H9 (cell line): Measurements from ENCODE around the gene WDR82. TPM values are rescaled to one million over a fixed set of nuclear protein-coding genes. Genes with fewer than 3 reads are reported as not detected.

ENCODE experiments used
- DNase-seq: peaks from one replicate; pipeline ENCODE4 v3.0.0-alpha.2; 2017
- H2AFZ ChIP-seq: one replicate; pipeline ENCODE4 v1.6.1; 2013; ENCODE audit warnings: mild to moderate bottlenecking, low read length, control low read depth, moderate library complexity
- H2AK5ac ChIP-seq: 2 replicates; pipeline ENCODE4 v1.6.1; 2013; ENCODE audit warnings: low read length, control low read depth, mixed read lengths; ENCODE audit not compliant: insufficient read length
- H2BK120ac ChIP-seq: one replicate; pipeline ENCODE4 v1.6.1; 2013; ENCODE audit warnings: low read depth, mild to moderate bottlenecking, low read length, control low read depth, inconsistent platforms; ENCODE audit not compliant: poor library complexity, severe bottlenecking
- H2BK12ac ChIP-seq: 2 replicates; pipeline ENCODE4 v1.6.1; 2013; ENCODE audit warnings: low read length, control low read depth, mixed read lengths, low read depth; ENCODE audit not compliant: insufficient read length
- H2BK15ac ChIP-seq: 2 replicates; pipeline ENCODE4 v1.6.1; 2013; ENCODE audit warnings: low read depth, low read length, control low read depth
- H2BK20ac ChIP-seq: one replicate; pipeline ENCODE4 v1.6.1; 2013; ENCODE audit warnings: low read depth, mild to moderate bottlenecking, low read length, control low read depth, inconsistent platforms; ENCODE audit not compliant: poor library complexity, severe bottlenecking
- H2BK5ac ChIP-seq: 2 replicates; pipeline ENCODE4 v1.6.1; 2013; ENCODE audit warnings: low read length, control low read depth, mixed read lengths; ENCODE audit not compliant: insufficient read length
- H3K14ac ChIP-seq: 2 replicates; pipeline ENCODE4 v1.6.1; 2013; ENCODE audit warnings: low read length, control low read depth; ENCODE audit not compliant: insufficient read depth
- H3K18ac ChIP-seq: 2 replicates; pipeline ENCODE4 v1.6.1; 2013; ENCODE audit warnings: low read depth, mild to moderate bottlenecking, mixed read lengths, low read length, control low read depth; ENCODE audit not compliant: insufficient read length
- H3K23ac ChIP-seq: 2 replicates; pipeline ENCODE4 v1.6.1; 2013; ENCODE audit warnings: low read length, control low read depth, mixed read lengths, low read depth; ENCODE audit not compliant: insufficient read length
- H3K23me2 ChIP-seq: 2 replicates; pipeline ENCODE4 v1.6.1; 2013; ENCODE audit warnings: low read depth, mild to moderate bottlenecking, mixed read lengths, low read length, control low read depth; ENCODE audit not compliant: insufficient read length, poor library complexity, severe bottlenecking
- H3K27ac ChIP-seq: 2 replicates; pipeline ENCODE4 v1.5.1; 2013; ENCODE audit warnings: low read length, control low read depth, mixed read lengths, low read depth; ENCODE audit not compliant: insufficient read length
- H3K27me3 ChIP-seq: 2 replicates; pipeline ENCODE4 v1.6.1; 2013; ENCODE audit warnings: low read length, control low read depth, inconsistent platforms; ENCODE audit not compliant: insufficient read depth
- H3K4ac ChIP-seq: 2 replicates; pipeline ENCODE4 v1.6.1; 2013; ENCODE audit warnings: low read depth, mild to moderate bottlenecking, control low read depth, inconsistent platforms, low read length, moderate library complexity
- H3K4me1 ChIP-seq: 2 replicates; pipeline ENCODE4 v1.6.1; 2013; ENCODE audit warnings: low read length, control low read depth, inconsistent platforms; ENCODE audit not compliant: insufficient read depth
- H3K4me2 ChIP-seq: 2 replicates; pipeline ENCODE4 v1.6.1; 2013; ENCODE audit warnings: low read length, control low read depth, mixed read lengths; ENCODE audit not compliant: insufficient read length, insufficient read depth
- H3K56ac ChIP-seq: 2 replicates; pipeline ENCODE4 v1.6.1; 2013; ENCODE audit warnings: low read depth, mild to moderate bottlenecking, mixed read lengths, low read length, control low read depth; ENCODE audit not compliant: insufficient read length
- H3K79me1 ChIP-seq: 2 replicates; pipeline ENCODE4 v1.6.1; 2013; ENCODE audit warnings: low read depth, mild to moderate bottlenecking, moderate library complexity, low read length, control low read depth, inconsistent platforms; ENCODE audit not compliant: insufficient read depth, poor library complexity, severe bottlenecking
- H3K79me2 ChIP-seq: 2 replicates; pipeline ENCODE4 v1.6.1; 2013; ENCODE audit warnings: low read length, control low read depth, inconsistent platforms; ENCODE audit not compliant: insufficient read depth
- H3K9ac ChIP-seq: 2 replicates; pipeline ENCODE4 v1.6.1; 2013; ENCODE audit warnings: low read length, control low read depth, mixed read lengths; ENCODE audit not compliant: insufficient read length; ENCODE audit errors: extremely low read depth
- H3K9me3 ChIP-seq: one replicate; pipeline ENCODE4 v1.6.1; 2013; ENCODE audit warnings: low read depth, low read length, inconsistent platforms; ENCODE audit not compliant: control insufficient read depth
- H3T11ph ChIP-seq: one replicate; pipeline ENCODE4 v1.6.1; 2013; ENCODE audit warnings: mild to moderate bottlenecking, low read length, control low read depth, inconsistent platforms
- H4K20me1 ChIP-seq: one replicate; pipeline ENCODE4 v1.6.1; 2013; ENCODE audit not compliant: control insufficient read depth, insufficient read length, insufficient read depth
- H4K5ac ChIP-seq: 2 replicates; pipeline ENCODE4 v1.6.1; 2013; ENCODE audit warnings: low read depth, mild to moderate bottlenecking, mixed read lengths, low read length, control low read depth; ENCODE audit not compliant: insufficient read length
- H4K8ac ChIP-seq: replicated peaks from 2 replicates; pipeline ENCODE4 v1.6.1; 2013; ENCODE audit warnings: low read length, control low read depth, mixed read lengths, low read depth; ENCODE audit not compliant: insufficient read length
- H4K91ac ChIP-seq: 2 replicates; pipeline ENCODE4 v1.6.1; 2013; ENCODE audit warnings: low read depth, mild to moderate bottlenecking, moderate library complexity, mixed read lengths, low read length, control low read depth; ENCODE audit not compliant: insufficient read length
- H3K27ac Mint-ChIP-seq, 3 experiments: 2 replicates in 2 of 3; 3 replicates in 1 of 3; pipeline ENCODE4 v1.8.0; 2020 to 2021; ENCODE audit warnings: mixed read lengths in 3 of 3, mild to moderate bottlenecking in 1 of 3, moderate library complexity in 1 of 3
- H3K27me3 Mint-ChIP-seq: 2 replicates; pipeline ENCODE4 v1.8.0; 2021; ENCODE audit warnings: low read depth, mild to moderate bottlenecking, moderate library complexity, mixed read lengths
- H3K36me3 Mint-ChIP-seq, 3 experiments: 2 replicates in 2 of 3; 3 replicates in 1 of 3; pipeline ENCODE4 v1.8.0; 2020 to 2021; ENCODE audit warnings: low read depth in 3 of 3, mixed read lengths in 3 of 3; ENCODE audit not compliant: insufficient read depth in 1 of 3
- H3K4me1 Mint-ChIP-seq, 2 experiments: 2 replicates each; pipeline ENCODE4 v1.8.0; 2020; ENCODE audit warnings: mixed read lengths in 2 of 2
- H3K4me3 Mint-ChIP-seq, 2 experiments: 2 replicates in 1 of 2; 3 replicates in 1 of 2; pipeline ENCODE4 v1.8.0; 2020 to 2021; ENCODE audit warnings: mild to moderate bottlenecking in 2 of 2, mixed read lengths in 2 of 2, moderate library complexity in 1 of 2
- H3K9me3 Mint-ChIP-seq, 2 experiments: 2 replicates in 1 of 2; 3 replicates in 1 of 2; pipeline ENCODE4 v1.8.0; 2020; ENCODE audit warnings: mild to moderate bottlenecking in 2 of 2, mixed read lengths in 2 of 2, moderate library complexity in 1 of 2
- WGBS: extraction: QIAGEN DNeasy Blood & Tissue Kit; methylation state at CpG from one replicate; pipeline ENCODE4 v1.1.7; 2013; ENCODE audit warnings: missing lambda C conversion rate, low lambda C conversion rate, mixed read lengths; ENCODE audit not compliant: insufficient read length; ENCODE audit errors: extremely low coverage; 5-methylcytosine and 5-hydroxymethylcytosine counted together
- total RNA-seq: library from RNA; stranded (reverse); gene quantifications from 2 replicates; pipeline ENCODE4 v1.2.1, GENCODE V29; 2021
- TF ChIP-seq, protein P1 (sequence below): fragments of 200-600 bp; sonication (generic); conservative IDR thresholded peaks from 3 replicates; pipeline ENCODE4 v1.8.0; 2021; ENCODE audit warnings: antibody characterized with exemption, mild to moderate bottlenecking

WDR82 gene
- total RNA-seq, 1 experiment from 2014 or later: 83.1 TPM

DNA sequence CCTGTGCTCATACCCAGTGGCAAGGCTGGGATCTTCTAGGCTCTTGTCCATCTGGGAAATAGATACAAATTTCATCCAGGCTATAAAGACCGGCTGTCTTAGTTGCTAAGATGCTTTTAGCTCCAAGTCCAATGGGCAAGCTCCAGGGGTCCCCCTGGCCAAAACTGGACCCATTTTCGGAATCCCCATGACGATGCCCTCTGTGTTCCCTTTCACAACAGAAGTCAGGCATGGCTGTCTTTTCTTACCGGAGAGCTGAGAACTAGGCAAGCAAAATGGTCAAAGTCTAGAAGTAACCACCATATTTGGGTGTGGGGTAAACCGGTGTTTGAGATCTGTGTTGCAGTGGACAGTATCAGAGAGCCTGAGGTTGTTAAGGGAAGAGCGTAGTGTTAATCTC, 10.2 kb upstream of the WDR82 start:
- Histone ChIP-seq H2AFZ (no peak overlapping the region), H3K56ac (no peak overlapping the region), H4K20me1 (no peaks in the 10 kb centered on the region), H3K4ac (no peak overlapping the region), H2BK15ac (no peak overlapping the region), H2BK12ac (no peak overlapping the region), H2AK5ac (no peak overlapping the region), H2BK120ac (no peak overlapping the region), H2BK5ac (no peak overlapping the region), H3K9ac (no peak overlapping the region), H3K23me2 (peaks cover 3% of the 10 kb centered on the region), H2BK20ac (no peak overlapping the region), H3T11ph (no peak overlapping the region), H3K9me3 (no peaks in the 10 kb centered on the region), H4K8ac (no peak overlapping the region), H3K23ac (no peak overlapping the region), H4K5ac (no peak overlapping the region), H3K4me2 (peak overlapping the region; percentile 96), H4K91ac (no peak overlapping the region), H3K18ac (no peak overlapping the region), H3K79me2 (no peaks in the 10 kb centered on the region), H3K27me3 (no peaks in the 10 kb centered on the region), H3K4me1 (no peaks in the 10 kb centered on the region), H3K27ac (no peak overlapping the region), H3K14ac (no peak overlapping the region), H3K79me1 (no peaks in the 10 kb centered on the region)
- H3K27me3 Mint-ChIP-seq: no peaks in the 10 kb centered on the region
- no peak for DNase-seq
- peak overlapping the region; percentile 96 to 98 for H3K4me3 Mint-ChIP-seq
- H3K9me3 Mint-ChIP-seq: no peaks in the 10 kb centered on the region
- H3K4me1 Mint-ChIP-seq: peaks cover 8 to 10% of the 10 kb centered on the region in 2 experiments
- H3K36me3 Mint-ChIP-seq: no peaks in the 10 kb centered on the region; a peak in 3 of 7 replicates
- TF ChIP-seq, protein P1, sequence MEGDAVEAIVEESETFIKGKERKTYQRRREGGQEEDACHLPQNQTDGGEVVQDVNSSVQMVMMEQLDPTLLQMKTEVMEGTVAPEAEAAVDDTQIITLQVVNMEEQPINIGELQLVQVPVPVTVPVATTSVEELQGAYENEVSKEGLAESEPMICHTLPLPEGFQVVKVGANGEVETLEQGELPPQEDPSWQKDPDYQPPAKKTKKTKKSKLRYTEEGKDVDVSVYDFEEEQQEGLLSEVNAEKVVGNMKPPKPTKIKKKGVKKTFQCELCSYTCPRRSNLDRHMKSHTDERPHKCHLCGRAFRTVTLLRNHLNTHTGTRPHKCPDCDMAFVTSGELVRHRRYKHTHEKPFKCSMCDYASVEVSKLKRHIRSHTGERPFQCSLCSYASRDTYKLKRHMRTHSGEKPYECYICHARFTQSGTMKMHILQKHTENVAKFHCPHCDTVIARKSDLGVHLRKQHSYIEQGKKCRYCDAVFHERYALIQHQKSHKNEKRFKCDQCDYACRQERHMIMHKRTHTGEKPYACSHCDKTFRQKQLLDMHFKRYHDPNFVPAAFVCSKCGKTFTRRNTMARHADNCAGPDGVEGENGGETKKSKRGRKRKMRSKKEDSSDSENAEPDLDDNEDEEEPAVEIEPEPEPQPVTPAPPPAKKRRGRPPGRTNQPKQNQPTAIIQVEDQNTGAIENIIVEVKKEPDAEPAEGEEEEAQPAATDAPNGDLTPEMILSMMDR: no peak
- no CpG with 5 or more reads among the region's 6 CpGs for WGBS
- no peak overlapping the region for H3K27ac Mint-ChIP-seq
